HUDEP-2 (cell line): ENCODE data around the gene PRR14L.
"Not testable (repeated sequence)": the region's sequence is repeated elsewhere in the genome, so short reads cannot be mapped to it uniquely, and the experiment has no call there.

Experiments
- DNase-seq, 76 experiments: peaks; one replicate each; lab custom pipeline; 2025; ENCODE audit not compliant: unreplicated experiment in 76 of 76; lab: John Stamatoyannopoulos, UW

PRR14L gene

DNA sequence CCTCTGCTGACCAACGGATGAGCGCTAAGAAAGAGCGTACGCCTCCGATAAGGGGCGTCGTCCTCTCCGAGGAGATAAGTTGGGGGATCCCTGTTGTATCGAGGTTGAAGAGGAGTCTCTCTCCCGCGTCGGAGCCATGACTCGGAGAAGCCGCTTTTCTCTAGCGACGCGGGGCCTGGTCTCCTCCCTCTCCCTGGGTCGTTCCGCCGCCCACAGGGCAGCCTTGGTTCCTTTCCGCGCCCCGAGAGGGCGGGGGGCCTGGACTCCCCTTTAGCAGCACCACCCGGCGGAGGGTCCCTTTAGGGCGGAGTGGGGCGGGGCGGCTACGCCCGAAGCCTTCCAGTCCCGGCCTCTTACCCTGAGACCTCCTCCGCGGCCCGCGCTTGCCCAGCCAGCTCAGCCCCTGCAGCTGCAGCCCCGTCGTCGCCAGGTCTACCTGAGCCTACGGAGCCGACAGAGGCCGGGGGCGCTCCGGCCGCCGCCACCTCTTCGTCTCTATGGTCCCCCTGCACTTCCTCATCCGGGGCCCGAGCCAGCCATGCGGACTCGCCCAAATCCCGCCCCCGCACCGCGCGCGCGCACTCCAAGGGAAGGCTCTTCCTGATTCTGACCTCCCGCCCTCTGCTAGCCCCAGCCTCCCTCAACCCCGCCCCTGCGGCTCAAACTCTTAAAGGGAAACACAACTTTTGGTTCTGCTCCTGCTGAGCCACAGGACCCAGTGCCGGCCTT is at the start of gene PRR14L:
TSS of gene PRR14L (minus strand) at position 497 of the 729 bp plus-strand sequence. CDS start 11,272 bp downstream, outside the sequence.
- DNase-seq, result peak; percentile 32 to 98 (median 94)

DNA sequence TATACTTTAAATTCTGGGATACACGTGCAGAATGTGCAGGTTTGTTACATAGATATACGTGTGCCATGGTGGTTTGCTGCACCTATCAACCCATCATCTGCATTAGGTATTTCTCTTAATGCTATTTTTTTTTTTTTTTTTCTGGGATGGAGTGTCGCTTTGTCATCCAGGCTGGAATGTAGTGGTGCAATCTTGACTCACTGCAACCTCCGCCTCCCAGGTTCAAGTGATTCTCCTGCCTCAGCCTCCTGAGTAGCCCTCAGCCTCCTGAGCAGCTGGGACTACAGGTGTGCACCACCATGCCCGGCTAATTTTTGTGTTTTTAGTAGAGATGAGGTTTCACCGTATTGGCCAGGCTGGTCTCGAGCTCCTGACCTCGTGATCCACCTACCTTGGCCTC is 49.4 kb upstream of the PRR14L start:
- not testable (repeated sequence) for DNase-seq

DNA sequence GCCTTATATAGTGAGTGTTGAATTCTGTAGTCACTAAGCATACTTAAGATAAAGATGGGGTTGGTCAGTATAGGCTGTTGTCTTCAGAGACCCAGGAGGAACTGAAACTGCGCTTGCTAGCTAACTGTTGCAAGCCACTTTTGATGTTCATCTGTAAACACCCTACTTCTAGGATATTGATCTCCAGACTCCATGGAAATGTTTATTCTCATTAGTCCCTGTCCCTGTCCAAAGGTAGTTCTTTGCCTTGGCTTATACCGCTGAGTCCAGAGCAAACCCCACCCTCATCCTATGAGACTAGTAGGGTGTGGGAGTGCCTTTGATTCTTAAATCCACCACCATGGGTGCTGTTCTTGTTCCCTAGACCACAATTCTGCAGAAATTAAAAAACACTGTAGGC is 40.3 kb upstream of the PRR14L start:
- DNase-seq, result no peak

DNA sequence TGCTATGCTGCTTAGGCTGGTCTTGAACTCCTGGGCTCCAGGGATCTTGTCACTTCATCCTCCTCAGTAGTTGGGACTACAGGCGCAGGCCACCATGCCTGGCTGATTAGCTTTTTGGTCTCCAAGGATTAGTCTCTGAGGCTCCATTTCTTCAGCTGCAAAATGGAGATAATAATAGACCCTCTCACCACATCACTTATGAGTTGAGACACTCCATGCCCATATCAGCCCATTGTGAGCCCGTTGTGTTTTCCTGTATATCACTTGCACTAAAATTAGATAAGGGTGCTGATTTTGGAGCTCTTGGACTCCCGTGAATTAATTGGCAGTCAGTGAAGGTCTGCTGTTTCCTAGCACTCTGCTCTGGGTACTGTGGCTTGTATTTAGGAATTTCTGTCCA is 39.9 kb upstream of the PRR14L start:
- DNase-seq, result peak in 28 of 76 experiments; percentile 1 to 60 (median 16)

DNA sequence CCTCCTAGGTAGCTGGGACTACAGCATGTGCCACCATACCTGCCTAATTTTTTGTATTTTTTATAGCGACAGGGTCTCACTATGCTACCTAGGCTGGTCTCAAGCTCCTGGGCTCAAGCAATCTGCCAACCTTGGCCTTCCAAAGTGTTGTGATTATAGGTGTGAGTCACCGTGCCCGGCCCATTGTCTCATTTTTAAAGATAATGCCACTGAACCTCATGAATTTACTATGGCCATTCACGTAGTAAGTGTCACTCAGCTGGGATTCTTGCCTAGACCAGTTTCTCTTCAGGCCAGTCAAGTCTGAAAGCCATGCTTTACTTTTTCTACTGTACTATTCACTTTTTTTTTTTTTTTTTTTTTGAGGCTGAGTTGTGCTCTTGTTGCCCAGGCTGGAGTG is 26.3 kb upstream of the PRR14L start:
- DNase-seq, result no peak

DNA sequence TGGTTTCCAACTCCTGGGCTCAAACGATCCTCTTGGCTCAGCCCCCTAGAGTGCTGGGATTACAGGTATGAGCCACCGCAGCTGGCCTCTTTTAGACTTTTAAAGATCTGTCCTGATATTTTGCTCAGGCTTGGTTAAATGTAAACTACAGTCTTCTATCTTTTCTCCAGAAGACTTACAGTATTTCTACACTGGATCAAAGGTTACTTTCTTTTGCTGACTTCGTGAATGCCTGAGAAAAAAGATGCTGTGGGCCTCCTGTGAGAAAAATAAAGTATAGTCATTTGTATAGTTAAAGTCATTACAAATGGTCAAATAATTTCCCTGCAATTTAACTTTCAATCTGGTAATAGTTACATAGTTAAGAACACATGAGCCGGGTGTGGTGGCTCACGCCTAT is 23.5 kb upstream of the PRR14L start:
- no peak for DNase-seq

DNA sequence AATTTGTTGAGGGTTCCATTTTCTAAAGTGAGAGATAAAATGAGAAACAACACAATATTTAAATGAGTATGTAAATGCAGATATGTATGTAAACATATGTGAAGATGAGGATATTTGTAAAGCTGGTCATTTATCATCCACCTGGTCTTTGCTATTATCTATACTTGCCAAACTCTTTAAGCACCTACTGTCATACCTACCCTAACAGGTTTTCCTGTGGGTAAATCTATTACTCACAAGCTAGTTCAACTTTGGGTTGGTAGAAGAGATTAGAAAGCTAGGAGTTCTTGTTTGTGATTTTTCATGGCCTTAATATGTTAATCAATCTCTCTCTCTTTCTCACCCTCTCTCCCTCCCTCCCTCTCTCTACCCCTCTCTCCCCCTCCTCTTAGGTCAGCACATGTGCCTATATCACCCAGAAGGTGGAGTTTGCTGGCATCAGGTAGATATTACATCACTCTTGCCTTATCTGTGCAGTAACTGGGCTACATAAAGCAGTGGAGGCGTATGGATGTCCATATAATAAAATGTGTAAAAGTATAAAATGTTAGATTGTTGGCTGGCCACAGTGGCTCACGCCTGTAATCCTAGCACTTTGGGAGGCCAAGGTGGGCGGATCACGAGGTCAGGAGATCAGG is 18.6 kb upstream of the PRR14L start:
- no peak for DNase-seq

DNA sequence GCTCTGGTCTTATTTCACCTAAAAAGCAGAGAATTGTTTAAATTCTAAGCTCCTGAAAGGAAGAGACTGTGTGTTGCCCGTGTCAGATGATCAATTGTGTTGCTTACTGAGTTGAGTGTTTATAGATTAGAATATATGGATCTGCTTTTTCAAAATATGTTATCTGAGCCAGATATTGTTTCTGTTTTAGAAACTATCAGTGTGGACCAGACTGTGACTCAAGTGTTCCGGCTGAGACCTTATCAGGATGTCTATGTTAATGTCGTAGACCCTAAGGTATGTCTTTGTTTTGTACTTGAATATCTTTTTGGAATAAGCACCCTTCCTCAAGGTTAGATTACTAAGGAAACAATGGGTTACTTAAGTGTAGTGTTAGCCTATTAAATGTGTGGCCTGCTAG is 14.9 kb upstream of the PRR14L start:
- DNase-seq, result peak in 28 of 76 experiments; percentile 2 to 65 (median 19)

DNA sequence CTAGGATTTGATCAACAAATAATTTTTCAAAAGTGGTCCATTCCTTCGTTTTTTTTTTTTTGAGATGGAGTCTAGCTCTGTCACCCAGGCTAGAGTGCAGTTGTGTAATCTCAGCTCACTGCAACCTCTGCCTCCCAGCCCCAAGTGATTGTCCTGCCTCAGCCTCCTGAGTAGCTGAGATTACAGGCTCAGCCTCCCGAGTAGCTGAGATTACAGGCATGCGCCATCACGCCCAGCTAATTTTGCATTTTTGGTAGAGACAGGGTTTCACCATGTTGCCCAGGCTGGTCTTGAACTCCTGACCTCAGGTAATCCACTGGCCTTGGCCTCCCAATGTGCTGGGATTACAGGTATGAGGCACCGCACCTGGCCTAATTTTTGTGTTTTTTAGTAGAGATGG is 8.9 kb upstream of the PRR14L start:
- not testable (repeated sequence) for DNase-seq

DNA sequence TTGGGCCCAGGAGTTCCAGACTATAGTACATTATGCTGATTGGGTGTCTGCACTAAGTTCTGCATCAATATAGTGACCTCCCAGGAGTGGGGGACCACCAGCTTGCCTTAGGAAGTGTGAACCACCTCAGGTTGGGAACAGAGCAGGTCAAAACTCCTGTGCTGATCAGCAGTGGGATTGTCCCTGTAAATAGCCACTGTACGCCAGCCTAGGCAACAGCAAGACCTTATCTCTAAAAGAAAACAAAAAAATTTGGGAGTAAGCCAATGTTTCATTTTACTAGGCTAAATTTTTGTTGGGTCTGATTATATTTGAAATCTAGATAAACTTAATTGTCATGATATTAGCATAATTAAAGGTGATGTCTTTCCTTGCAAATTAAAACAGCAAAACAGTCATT is 7.3 kb upstream of the PRR14L start:
- DNase-seq, result peak in 3 of 76 experiments; percentile 6 to 8 (median 6)

DNA sequence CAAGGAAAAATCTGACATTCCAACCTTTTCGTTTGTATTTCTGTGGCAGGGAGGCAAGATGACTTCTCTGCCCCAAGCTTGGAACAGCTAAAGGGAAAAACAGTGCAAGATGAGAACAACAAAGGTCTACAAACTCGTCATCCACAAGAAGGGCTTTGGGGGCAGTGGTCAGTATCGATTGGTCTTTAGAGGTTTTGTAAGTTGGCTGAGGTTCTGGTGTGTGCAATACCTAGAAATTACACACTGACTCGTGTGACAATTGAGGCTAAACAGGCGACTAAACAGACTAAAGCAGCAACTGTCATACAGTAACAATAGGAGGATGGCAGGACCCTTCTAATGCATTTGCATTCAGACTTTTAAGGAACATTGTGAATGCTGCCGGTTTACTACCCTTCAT is 4.9 kb upstream of the PRR14L start:
- no peak for DNase-seq

DNA sequence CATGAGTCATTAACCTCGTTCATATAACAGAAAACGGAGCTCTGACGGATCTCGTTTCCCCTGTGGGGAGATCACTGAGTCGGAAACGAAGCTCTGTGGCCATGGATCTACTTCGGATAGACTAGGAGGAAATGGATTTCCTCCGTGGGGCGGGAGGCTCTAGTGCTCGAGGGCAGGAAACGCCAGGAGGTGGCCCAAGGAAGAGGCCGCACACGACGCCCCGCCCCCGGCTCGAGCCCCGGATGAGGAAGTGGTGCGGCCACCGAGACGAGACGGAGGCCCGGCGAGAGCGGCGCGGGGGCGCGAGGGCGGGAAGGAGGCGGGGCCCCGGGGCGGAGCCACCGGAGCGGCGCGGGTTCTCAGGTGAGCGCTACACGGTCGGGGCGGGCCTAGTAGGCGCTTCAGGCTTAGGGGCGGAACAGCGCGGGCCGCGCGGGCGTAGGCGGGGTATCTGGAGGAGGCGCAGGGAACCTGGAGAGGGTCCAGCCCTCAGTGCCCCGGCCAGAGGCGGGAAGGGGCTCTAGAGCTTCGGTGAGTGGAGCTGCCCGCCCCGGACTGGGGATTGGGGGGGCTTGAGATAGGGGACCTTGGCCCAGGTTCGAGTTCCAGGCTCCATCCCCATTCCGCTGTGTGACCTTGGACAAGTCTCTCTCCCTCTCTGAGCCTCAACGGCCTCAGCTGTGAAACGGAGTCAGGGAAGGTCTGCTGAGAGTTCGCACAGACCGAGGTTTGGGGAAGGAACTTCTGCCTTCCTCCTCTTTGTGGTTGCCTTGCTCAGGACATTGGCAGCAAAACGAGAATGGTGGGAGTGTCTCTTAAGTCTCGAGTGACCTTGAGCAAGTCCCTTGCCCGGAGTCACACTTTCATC is 3.9 kb upstream of the PRR14L start, which contains the start of gene DEPDC5:
TSS of gene DEPDC5 (plus strand) at position 386 of the 868 bp plus-strand sequence. CDS start 903 bp downstream, outside the sequence.
- peak; percentile 18 to 96 (median 90) for DNase-seq

DNA sequence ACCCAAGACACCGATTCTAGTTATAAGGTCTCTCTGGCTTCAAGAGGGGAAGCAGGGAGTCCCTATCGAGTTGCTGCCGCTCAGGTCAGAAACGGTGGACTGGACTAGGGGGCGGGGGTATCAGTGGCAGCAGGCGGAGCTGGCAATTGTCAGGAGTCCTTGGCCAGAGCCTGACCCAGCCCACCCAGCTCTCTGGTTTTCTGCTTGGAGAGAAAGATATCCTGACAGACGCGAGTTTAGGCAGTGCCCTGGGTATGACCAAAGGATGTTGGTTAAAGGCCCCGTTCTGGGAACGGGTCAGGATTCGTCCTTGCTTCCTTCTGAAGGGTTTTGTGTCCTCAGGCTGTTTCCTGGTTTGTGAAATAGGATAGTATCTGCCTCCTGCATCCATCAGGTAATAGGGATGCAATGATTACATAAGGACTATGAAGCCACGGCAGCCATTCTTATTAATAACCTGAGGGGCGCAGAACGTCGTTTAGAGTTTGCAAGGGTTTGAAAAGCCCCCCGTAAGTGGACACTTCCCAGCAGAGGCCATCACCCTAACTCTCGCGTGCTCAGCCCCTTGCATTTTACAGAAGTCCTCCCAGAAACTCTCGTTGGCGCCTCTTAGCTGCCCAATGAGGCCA is 3.2 kb upstream of the PRR14L start:
- peak in 65 of 76 experiments; percentile 10 to 70 (median 42) for DNase-seq

DNA sequence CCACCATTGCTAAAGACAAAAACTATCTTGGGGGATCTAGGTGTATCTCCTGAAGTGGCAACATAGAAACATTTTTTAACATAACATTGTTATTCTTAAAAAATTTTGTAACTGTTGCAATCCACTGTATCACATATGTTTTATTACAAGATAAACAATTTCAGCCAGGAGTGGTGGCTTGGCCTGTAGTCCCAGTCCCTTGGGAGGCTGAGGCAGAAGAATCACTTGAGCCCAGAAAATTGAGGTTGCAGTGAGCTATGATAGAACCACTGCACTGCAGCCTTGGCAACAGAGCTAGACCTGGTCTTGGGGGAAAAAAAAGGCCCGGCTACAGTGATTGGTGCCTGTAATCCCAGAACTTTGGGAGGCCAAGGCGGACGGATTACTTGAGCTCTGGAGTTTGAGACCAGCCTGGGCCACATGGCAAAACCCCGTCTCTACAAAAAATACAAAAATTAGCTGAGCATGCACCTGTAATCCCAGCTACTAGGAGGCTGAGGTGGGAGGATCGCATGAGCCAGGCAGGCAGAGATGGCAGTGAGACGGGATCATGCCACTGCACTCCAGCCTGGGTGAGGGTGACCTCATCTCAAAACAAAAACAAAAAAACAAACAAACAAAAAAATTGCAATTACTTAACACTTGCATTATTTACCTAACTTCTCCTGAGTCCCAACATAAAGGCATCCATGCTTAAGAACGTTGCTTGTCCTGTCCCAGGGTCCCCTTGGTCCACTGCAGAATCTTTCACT is 2.3 kb upstream of the PRR14L start:
- DNase-seq, result no peak

DNA sequence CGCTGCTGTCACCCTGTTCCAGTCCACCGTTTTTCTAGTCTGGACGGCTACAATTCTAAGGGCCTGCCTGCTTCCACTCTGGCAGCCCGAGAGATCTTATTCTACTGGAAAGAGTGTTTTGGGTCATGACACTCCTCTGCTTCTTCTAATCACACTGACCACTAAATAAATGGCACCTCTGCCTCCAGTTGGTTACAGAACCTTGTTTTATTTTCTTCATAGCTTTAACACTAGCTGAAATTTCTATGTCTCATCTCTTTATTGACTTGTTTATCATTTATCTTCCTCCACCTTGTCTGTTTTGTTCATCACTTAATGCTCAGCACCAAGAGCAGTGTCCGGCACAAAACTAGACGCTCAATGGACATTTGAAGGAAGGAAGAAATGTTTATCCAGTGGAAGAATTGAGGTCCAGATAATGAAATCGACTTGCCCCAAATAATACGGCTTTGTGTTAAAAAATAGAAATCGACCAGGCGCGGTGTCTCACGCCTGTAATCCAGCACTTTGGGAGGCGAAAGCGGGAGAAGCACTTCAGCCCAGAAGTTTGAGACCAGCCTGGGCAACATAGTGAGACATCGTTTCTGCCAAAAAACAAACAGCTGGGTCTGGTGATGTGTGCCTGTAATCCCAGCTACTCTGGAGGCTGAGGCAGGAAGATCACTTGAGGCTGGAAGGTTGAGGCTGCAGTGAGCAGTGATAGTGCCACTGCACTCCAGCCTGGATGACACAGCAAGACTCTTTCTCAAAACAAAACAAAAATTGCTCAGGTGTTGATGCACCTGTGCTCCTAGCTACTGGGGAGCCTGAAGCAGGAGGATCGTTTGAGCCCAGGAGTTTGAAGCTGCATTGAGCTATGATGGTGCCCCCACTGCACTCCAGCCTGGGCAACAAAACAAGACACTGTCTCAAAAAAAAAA is 693 bp upstream of the PRR14L start:
- DNase-seq, result no peak

DNA sequence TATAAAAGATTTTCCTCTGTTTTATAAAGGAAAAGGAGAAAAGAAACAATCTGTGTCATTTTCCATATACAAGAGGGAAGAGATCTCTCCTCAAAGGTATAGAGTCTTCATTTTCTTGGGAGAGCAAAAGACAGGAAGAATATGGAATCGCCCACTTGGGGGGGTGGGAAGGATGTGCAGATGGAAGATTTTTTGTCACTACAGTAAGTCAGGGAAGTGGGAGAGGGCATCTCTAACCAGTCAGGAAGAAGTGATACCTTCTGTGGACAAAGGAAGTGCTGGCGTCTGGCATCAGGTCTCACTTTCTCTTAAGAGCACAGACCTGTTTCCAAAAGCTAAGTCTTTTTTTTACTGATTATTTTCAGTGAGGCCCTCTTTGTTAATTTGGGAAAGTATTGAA is 1.4 kb downstream of the PRR14L start:
- no peak for DNase-seq

DNA sequence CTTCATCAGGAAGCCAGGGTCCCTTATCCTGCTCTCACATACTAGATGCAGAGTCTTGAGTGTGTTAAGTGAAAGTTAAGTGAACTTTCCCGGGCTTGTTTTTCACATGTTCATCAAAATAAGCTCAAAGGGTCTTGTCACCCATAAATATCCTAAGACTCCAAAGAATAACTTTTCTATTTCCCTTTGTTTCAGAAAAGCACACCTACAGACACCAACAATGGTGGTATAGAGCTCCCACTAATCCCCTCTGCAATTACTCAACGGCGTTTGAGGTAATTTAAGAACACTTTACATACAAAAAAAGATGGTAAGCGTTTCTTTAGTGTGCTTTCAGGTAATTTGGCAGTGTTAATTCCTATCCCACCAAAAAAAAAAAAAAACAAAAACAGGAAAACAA is 2.5 kb downstream of the PRR14L start:
- DNase-seq, result no peak

DNA sequence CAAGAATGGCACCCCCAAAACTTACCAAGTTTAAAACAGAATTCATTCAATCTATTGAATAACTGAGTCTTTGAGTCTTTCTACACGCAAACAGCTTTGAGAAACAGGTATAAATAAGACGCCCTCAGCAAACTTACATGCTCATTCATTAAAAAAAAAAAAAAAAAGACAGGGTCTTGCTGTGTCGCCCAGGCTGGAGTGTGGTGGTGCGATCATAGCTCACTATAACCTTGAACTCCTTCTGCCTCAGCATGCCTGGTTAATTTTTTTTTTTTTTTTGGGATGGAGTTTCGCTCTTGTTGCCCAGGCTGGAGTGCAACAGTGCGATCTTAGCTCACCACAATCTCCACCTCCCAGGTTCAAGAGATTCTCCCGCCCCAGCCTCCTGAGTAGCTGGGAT is 6.1 kb downstream of the PRR14L start:
- no peak for DNase-seq

DNA sequence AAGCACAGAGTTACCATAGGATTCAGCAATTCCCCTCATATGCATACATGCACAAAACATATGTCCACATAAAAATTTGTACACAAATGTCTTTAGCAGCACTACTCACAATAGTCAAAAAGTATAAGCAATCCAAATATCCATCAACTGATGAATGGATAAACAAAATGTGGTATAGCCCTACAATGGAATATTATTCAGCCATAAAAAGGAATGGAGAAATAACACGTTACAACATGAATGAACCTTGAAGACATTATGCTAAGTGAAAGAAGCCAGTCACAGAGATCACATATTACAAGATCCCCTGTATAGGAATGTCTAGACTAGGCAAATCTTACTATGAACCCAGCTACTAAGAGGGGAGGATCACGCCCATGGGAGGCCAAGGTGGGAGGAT is 7.2 kb downstream of the PRR14L start:
- no peak for DNase-seq
